A549 (cell line): Measurements from ENCODE around the gene SIRPD. TPM values are rescaled to one million over a fixed set of nuclear protein-coding genes. Genes with fewer than 3 reads are reported as not detected.
A peak's percentile ranks its signal among the peaks of the same experiment; 100 is the strongest.

Experiments
- ATAC-seq, 2 experiments: fragments of 200-7000 bp in 1 of 2; fragments of >200 bp in 1 of 2; cut with Nextera tagmentation in 1 of 2; cut with Tn5 transposase in 1 of 2; 3 replicates each; pipeline versions ENCODE4 v1.8.0 to v1.9.1; 2018 to 2020; ENCODE audit warnings: mild to moderate bottlenecking in 1 of 2, moderate library complexity in 1 of 2
- CTCF ChIA-PET: fragments of 300-600 bp; sonication (Branson Sonifier 250); formaldehyde crosslinking; extraction: SDS; loops from one replicate; lab custom pipeline; 2021; ENCODE audit warnings: antibody characterized with exemption, inconsistent platforms; lab: Yijun Ruan, JAX
- POLR2A ChIA-PET: fragments of 350-600 bp; formaldehyde crosslinking; extraction: SDS; loops from one replicate; lab custom pipeline; 2021; ENCODE audit warnings: antibody characterized with exemption, inconsistent platforms; lab: Yijun Ruan, JAX
- DNase-seq, 2 experiments: peaks; one replicate each; pipeline versions ENCODE4 v3.0.0 to v3.0.0-alpha.2; 2011 to 2016; ENCODE audit warnings: low read depth in 1 of 2, low spot score in 1 of 2
- FAIRE-seq: peaks from 2 replicates; lab custom pipeline; 2011; peaks lifted over from hg19 to GRCh38; lab: Jason Lieb, UNC
- H3K27ac ChIP-seq, 2 experiments: fragments of >200 bp; sonication (Bioruptor Twin); formaldehyde crosslinking; 3 replicates each; pipeline ENCODE4 v1.5.1; 2016 to 2017
- H3K4me1 ChIP-seq: fragments of >200 bp; sonication (Bioruptor Twin); formaldehyde crosslinking; 3 replicates; pipeline ENCODE4 v1.6.1; 2016
- H3K4me2 ChIP-seq: fragments of >200 bp; sonication (Bioruptor Twin); formaldehyde crosslinking; 3 replicates; pipeline ENCODE4 v1.6.1; 2016
- H3K4me3 ChIP-seq: fragments of >200 bp; sonication (Bioruptor Twin); formaldehyde crosslinking; 3 replicates; pipeline ENCODE4 v1.5.1; 2016
- H3K9me3 ChIP-seq: fragments of >200 bp; sonication (Bioruptor Twin); formaldehyde crosslinking; 3 replicates; pipeline ENCODE4 v1.6.1; 2016
- CHD2 ChIP-seq: fragments of 150-350 bp; IDR thresholded peaks from 2 replicates; pipeline ENCODE4 v1.6.1; 2014; ENCODE audit warnings: low read length; ENCODE audit not compliant: partially characterized antibody
- CHD4 ChIP-seq: fragments of 200-600 bp; sonication (generic); IDR thresholded peaks from 2 replicates; pipeline ENCODE4 v1.6.1; 2016; ENCODE audit warnings: antibody characterized with exemption, mild to moderate bottlenecking, borderline replicate concordance
- CTCF ChIP-seq: fragments of >200 bp; sonication (Bioruptor Twin); formaldehyde crosslinking; IDR thresholded peaks from 3 replicates; pipeline ENCODE4 v1.5.1; 2016
- E2F6 ChIP-seq: IDR thresholded peaks from 2 replicates; pipeline ENCODE4 v1.6.1; 2012; ENCODE audit warnings: low read depth, borderline replicate concordance
- EP300 ChIP-seq, 2 experiments: fragments of >200 bp; sonication (Bioruptor Twin); formaldehyde crosslinking; IDR thresholded peaks; 2 replicates in 1 of 2; 3 replicates in 1 of 2; pipeline ENCODE4 v1.6.1; 2016 to 2017
- GATA3 ChIP-seq: IDR thresholded peaks from 2 replicates; pipeline ENCODE4 v1.6.1; 2012; ENCODE audit warnings: borderline replicate concordance
- HES2 ChIP-seq: fragments of >200 bp; sonication (Bioruptor Twin); formaldehyde crosslinking; IDR thresholded peaks from 2 replicates; pipeline ENCODE4 v1.6.1; 2016
- HMGXB4 ChIP-seq: fragments of 250-450 bp; sonication (Bioruptor Pico); IDR thresholded peaks from 2 replicates; pipeline ENCODE4 v1.5.0; 2021; ENCODE audit warnings: mild to moderate bottlenecking, moderate library complexity, borderline replicate concordance
- HOXA7 ChIP-seq: fragments of 250-450 bp; sonication (Bioruptor Pico); IDR thresholded peaks from 2 replicates; pipeline ENCODE4 v1.5.0; 2020; ENCODE audit warnings: mild to moderate bottlenecking, moderate library complexity
- MAX ChIP-seq: IDR thresholded peaks from 2 replicates; pipeline ENCODE4 v1.6.1; 2012
- MAZ ChIP-seq: fragments of 150-350 bp; IDR thresholded peaks from 2 replicates; pipeline ENCODE4 v1.6.1; 2014; ENCODE audit warnings: antibody characterized with exemption, low read depth, low read length, borderline replicate concordance
- NFE2L2 ChIP-seq: fragments of 150-350 bp; conservative IDR thresholded peaks from 2 replicates; pipeline ENCODE4 v1.6.1; 2014; ENCODE audit warnings: low read length
- NR3C1 ChIP-seq: fragments of >200 bp; sonication (Bioruptor Twin); formaldehyde crosslinking; IDR thresholded peaks from 3 replicates; pipeline ENCODE4 v1.6.1; 2017
- POLR2AphosphoS2 ChIP-seq: conservative IDR thresholded peaks from 2 replicates; pipeline ENCODE4 v1.6.1; 2012; ENCODE audit warnings: low read length, improper control_type of control experiment, inconsistent platforms
- RAD21 ChIP-seq, 2 experiments: fragments of >200 bp in 1 of 2; sonication (Bioruptor Twin) in 1 of 2; formaldehyde crosslinking in 1 of 2; IDR thresholded peaks in 1 of 2; conservative IDR thresholded peaks in 1 of 2; 2 replicates in 1 of 2; 3 replicates in 1 of 2; pipeline ENCODE4 v1.6.1; 2012 to 2018; ENCODE audit warnings: inconsistent platforms in 1 of 2
- RCOR1 ChIP-seq: fragments of 150-350 bp; IDR thresholded peaks from 2 replicates; pipeline ENCODE4 v1.6.1; 2014; ENCODE audit warnings: antibody characterized with exemption, low read length, low read depth
- RNF2 ChIP-seq: fragments of 200-600 bp; sonication (generic); IDR thresholded peaks from 2 replicates; pipeline ENCODE4 v1.6.1; 2016; ENCODE audit warnings: low read depth, mild to moderate bottlenecking, antibody characterized with exemption, moderate library complexity, borderline replicate concordance
- SMC3 ChIP-seq: fragments of >200 bp; sonication (Bioruptor Twin); formaldehyde crosslinking; IDR thresholded peaks from 3 replicates; pipeline ENCODE4 v1.6.1; 2018; ENCODE audit warnings: inconsistent platforms
- SREBF2 ChIP-seq: fragments of 450-650 bp; IDR thresholded peaks from 2 replicates; pipeline ENCODE4 v1.6.1; 2014; ENCODE audit warnings: mild to moderate bottlenecking, moderate library complexity
- TFCP2L1 ChIP-seq: fragments of 250-450 bp; sonication (Bioruptor Pico); IDR thresholded peaks from 2 replicates; pipeline ENCODE4 v1.5.0; 2021; ENCODE audit warnings: mild to moderate bottlenecking
- WGBS: methylation state at CpG from one replicate; pipeline ENCODE4 v1.1.6; 2017; ENCODE audit errors: missing lambda C conversion rate; 5-methylcytosine and 5-hydroxymethylcytosine counted together
- polyA plus RNA-seq, 4 experiments: library from polyadenylated mRNA; depleted of rRNA in 3 of 4; stranded (reverse); fragments of >200 nt; fragmentation: RNase III in 1 of 4; extraction: RNeasy Plus Mini Kit Qiagen cat#74134 plus additional on column Dnase treatment in 1 of 4; gene quantifications; 2 replicates in 3 of 4; 3 replicates in 1 of 4; pipeline ENCODE4 v1.2.3, GENCODE V29; 2011 to 2017

SIRPD gene
- polyA plus RNA-seq, 2 of the 4 experiments (the other 2 are of a cell fraction), result not detected

- no peak for FAIRE-seq
- POLR2A ChIA-PET, result no interaction called here
- Histone ChIP-seq H3K4me3 (no peak overlapping the region), H3K4me1 (no peaks in the 10 kb centered on the region), H3K27ac (no peak overlapping the region), H3K9me3 (0 out of 3 replicates have a peak, but pooled peaks cover 6% of the 10 kb centered on the region), H3K4me2 (no peak overlapping the region)
- CTCF ChIA-PET, result interaction anchor here (3.3 kb wide), 1 partner anchor 10 kb away, joined by 33 read pairs; no protein-coding TSS in a partner anchor
- no peak for DNase-seq
- WGBS, result 0% methylated on average over 1 of the region's 1 CpG
- no peak for ATAC-seq
- no peak for TF ChIP-seq HOXA7
- no peak for TF ChIP-seq GATA3
- TF ChIP-seq TFCP2L1, result no peak
- no peak for TF ChIP-seq HES2
- TF ChIP-seq POLR2AphosphoS2, result no peak
Measured at GRCh38 chr20:1513801-1514200, 43.7 kb downstream of the SIRPD start.

- FAIRE-seq, result peak; percentile 80
- TF ChIP-seq RAD21 (conservative IDR thresholded peaks at IDR 0.05 in 1 of 2, IDR thresholded peaks at IDR 0.05 in 1 of 2) (peak; percentile 56 to 65), MAZ (no peak), CTCF (peak; percentile 56), CHD2 (no peak), RCOR1 (no peak), RNF2 (no peak), SMC3 (peak; percentile 63)
- 11% methylated on average over 9 of the region's 9 CpGs for WGBS
- H3K4me3 ChIP-seq, result no peak overlapping the region
- DNase-seq, result peak; percentile 26 to 39
- no peak overlapping the region for H3K27ac ChIP-seq
- peaks cover 9% of the 10 kb centered on the region; the same call in 1 of the 3 replicates for H3K4me1 ChIP-seq
- peak; percentile 89 to 92 for ATAC-seq
- H3K4me2 ChIP-seq, result no peak overlapping the region
- ChIA-PET POLR2A (interaction anchor here (0.6 to 1.1 kb wide), 3 partner anchors 43 to 921 kb away, joined by 3 to 10 read pairs (median 4); partner anchors contain the start of gene NSFL1C), CTCF (interaction anchor here (0.7 to 9.9 kb wide), 30 partner anchors 8 to 663 kb away, joined by 3 to 306 read pairs (median 4); partner anchors contain the start of gene NSFL1C)
- H3K9me3 ChIP-seq, result 0 out of 3 replicates have a peak, but pooled peaks cover 6% of the 10 kb centered on the region
Measured at GRCh38 chr20:1509237-1509636, 48.3 kb downstream of the SIRPD start.

GRCh38 chr20:1508574-1508973 lies 48.9 kb downstream of the SIRPD start:
- Histone ChIP-seq H3K4me3 (no peak overlapping the region), H3K27ac (no peak overlapping the region), H3K9me3 (0 out of 3 replicates have a peak, but pooled peaks cover 6% of the 10 kb centered on the region), H3K4me1 (peaks cover 9% of the 10 kb centered on the region; the same call in 1 of the 3 replicates), H3K4me2 (no peak overlapping the region)
- TF ChIP-seq EP300 (IDR thresholded peaks at IDR 0.05) (no peak), CHD4 (no peak), HMGXB4 (CRISPR knock-in tag) (no peak), MAX (no peak), NR3C1 (no peak), SREBF2 (no peak), GATA3 (no peak), E2F6 (no peak), NFE2L2 (no peak)
- ChIA-PET CTCF (interaction anchor here (0.8 to 9.9 kb wide), 25 partner anchors 12 to 664 kb away, joined by 3 to 306 read pairs (median 4); partner anchors contain the start of gene NSFL1C), POLR2A (interaction anchor here (0.6 to 1.1 kb wide), 2 partner anchors 42 to 268 kb away, joined by 3 to 4 read pairs; partner anchors contain the start of gene NSFL1C)
- ATAC-seq (no peak), DNase-seq (no peak), FAIRE-seq (no peak)
